NOMO-1 treated with dmso at 0.1 percent for 144 hours (cell line): ENCODE data around the gene LPCAT3.

Experiments used
- DNase-seq: peaks from one replicate; lab custom pipeline; 2025; ENCODE audit not compliant: unreplicated experiment; lab: John Stamatoyannopoulos, UW

Gene LPCAT3

GRCh38 chr12:6941267-6941666, 77.0 kb downstream of the LPCAT3 start:
- no peak for DNase-seq

GRCh38 chr12:6939191-6939540, 79.1 kb downstream of the LPCAT3 start:
- DNase-seq, result no peak

DNA sequence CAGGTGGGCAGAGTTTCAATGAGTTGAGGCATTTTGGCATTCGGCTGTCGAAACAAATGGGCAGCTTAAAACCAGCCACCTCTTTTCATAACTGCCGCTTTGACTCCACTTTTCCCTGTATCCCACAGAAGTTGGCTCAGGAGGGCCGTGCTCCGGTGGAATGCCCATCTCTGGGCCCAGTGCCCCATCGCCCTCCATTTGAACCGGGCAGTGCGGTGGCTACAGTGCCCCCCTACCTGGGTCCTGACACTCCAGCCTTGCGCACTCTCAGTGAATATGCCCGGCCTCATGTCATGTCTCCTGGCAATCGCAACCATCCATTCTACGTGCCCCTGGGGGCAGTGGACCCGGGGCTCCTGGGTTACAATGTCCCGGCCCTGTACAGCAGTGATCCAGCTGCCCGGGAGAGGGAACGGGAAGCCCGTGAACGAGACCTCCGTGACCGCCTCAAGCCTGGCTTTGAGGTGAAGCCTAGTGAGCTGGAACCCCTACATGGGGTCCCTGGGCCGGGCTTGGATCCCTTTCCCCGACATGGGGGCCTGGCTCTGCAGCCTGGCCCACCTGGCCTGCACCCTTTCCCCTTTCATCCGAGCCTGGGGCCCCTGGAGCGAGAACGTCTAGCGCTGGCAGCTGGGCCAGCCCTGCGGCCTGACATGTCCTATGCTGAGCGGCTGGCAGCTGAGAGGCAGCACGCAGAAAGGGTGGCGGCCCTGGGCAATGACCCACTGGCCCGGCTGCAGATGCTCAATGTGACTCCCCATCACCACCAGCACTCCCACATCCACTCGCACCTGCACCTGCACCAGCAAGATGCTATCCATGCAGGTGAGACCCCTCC, 79.7 kb downstream of the LPCAT3 start:
- no peak for DNase-seq

- DNase-seq, result peak; percentile 96
Observed at GRCh38 chr12:6937481-6938352, 80.6 kb downstream of the LPCAT3 start.

DNA sequence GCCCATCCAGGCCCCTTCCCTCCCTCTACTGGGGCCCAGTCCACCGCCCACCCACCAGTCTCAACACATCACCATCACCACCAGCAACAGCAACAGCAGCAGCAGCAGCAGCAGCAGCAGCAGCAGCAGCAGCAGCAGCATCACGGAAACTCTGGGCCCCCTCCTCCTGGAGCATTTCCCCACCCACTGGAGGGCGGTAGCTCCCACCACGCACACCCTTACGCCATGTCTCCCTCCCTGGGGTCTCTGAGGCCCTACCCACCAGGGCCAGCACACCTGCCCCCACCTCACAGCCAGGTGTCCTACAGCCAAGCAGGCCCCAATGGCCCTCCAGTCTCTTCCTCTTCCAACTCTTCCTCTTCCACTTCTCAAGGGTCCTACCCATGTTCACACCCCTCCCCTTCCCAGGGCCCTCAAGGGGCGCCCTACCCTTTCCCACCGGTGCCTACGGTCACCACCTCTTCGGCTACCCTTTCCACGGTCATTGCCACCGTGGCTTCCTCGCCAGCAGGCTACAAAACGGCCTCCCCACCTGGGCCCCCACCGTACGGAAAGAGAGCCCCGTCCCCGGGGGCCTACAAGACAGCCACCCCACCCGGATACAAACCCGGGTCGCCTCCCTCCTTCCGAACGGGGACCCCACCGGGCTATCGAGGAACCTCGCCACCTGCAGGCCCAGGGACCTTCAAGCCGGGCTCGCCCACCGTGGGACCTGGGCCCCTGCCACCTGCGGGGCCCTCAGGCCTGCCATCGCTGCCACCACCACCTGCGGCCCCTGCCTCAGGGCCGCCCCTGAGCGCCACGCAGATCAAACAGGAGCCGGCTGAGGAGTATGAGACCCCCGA, 81.4 kb downstream of the LPCAT3 start:
- DNase-seq, result peak; percentile 36

DNA sequence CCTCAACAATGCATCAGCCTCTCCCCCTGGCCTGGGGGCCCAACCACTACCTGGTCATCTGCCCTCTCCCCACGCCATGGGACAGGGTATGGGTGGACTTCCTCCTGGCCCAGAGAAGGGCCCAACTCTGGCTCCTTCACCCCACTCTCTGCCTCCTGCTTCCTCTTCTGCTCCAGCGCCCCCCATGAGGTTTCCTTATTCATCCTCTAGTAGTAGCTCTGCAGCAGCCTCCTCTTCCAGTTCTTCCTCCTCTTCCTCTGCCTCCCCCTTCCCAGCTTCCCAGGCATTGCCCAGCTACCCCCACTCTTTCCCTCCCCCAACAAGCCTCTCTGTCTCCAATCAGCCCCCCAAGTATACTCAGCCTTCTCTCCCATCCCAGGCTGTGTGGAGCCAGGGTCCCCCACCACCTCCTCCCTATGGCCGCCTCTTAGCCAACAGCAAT, 82.1 kb downstream of the LPCAT3 start:
- no peak for DNase-seq

GRCh38 chr12:6935371-6936193, 82.7 kb downstream of the LPCAT3 start:
- no peak for DNase-seq

DNA sequence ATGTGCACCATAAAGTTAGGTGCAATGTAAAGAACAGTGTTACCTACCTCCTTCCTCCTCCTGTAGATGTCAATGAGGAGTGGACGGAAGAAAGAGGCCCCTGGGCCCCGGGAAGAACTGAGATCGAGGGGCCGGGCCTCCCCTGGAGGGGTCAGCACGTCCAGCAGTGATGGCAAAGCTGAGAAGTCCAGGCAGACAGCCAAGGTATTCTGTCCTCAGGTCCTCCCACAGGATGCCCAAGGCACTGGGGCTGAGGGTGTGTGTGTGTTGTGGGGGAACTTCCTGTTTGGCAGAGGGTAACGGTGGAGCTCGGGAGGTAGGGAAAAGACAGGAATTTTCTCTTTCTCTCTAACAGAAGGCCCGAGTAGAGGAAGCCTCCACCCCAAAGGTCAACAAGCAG, 84.2 kb downstream of the LPCAT3 start:
- DNase-seq, result no peak

- DNase-seq, result no peak
Observed at GRCh38 chr12:6932766-6933165, 85.5 kb downstream of the LPCAT3 start.

DNA sequence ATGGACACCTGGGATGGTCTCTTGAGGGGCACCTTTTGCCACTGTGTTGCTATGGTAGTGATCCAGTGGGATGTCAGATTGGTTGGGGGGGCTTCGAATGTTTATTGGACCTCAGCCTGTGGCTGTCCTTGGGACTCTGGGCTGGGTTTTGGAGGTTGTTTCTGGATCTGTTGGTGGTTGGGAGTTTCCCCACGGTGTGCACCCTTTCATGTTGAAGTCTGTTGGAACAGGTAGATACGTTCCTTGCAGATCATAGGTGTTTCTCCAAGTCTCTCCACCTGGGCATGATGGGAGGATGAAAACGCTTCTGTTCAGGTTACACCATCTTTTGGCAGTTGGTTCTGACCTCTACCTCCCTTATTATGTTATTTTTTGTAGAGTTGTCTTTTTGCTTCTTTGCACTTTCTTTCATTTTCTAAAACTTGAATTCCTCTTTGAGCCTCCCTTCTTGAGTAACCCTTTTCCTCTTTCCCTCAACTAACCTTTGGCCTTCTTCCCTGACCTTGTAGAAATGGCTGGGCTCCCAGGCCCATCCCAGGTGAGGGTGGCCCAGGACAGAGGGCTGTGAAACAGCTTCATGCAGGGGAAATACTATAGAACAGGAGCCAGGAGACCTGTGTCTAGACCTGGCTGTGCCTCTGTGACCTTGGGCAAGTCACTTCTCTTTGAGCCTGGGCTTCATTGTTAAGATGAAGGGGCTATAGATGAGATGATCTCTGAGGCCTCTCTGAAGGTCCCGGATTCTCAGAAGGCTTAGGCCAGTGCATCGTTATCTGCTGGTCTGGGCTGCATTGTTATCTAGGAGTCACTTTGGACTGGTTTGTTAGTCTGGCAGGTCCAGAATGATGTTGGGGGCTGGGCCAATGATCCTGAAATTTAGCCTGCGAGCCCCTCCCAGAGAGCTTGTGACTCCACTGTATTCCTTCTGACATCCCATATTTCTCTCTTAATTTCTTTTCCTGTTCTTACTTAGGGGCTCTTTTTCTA, 88.5 kb downstream of the LPCAT3 start:
- DNase-seq, result no peak

DNA sequence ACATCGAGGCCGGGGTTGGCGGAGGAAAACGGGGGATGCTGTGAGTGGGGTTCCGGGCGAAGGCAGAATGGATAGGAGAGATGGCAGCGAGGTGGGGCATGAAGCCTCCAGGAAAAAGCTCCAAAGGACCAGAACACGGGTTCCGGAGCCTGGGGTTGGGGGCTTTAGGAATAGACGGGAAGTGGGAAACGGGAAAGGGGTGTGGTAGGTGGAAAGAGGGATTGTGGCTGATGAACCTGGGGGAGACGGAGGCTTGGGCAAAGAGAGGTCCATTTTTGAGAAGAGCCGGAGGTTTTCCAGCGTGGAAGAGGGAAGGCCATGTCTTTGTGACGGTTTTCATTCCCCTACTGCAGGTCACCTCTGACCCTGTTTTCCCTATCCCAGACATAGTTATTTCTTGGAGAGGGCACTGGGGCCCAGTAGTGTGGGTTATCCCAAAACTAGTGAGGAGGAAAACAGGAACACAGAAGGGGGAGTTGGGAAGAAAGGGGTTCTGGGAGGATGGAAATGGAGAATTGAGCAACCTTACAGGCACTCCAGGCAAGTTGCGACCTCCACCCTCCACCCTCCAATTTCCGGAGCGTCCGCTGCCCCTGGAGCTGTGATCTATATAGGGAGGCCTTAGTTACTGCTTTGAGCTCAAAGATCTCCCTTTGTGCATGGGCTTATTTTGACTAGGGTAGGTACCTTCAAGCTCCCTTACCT, 89.4 kb downstream of the LPCAT3 start:
- DNase-seq, result no peak

- DNase-seq, result no peak
Observed at GRCh38 chr12:6928022-6928702, 90.1 kb downstream of the LPCAT3 start.

GRCh38 chr12:6927379-6928021, 90.8 kb downstream of the LPCAT3 start, which contains the start of gene ATN1:
Gene ATN1, plus strand, starts transcription at chr12:6927959. Its CDS starts 6,043 bp downstream, at chr12:6934002.
- peak; percentile 16 for DNase-seq
